Measurements from ENCODE around the gene CTDSPL. TPM values are rescaled to one million over a fixed set of nuclear protein-coding genes. Genes with fewer than 3 reads are reported as not detected.

CTDSPL gene
- total and polyA plus RNA-seq, 4 donors = 21.3 to 48.0 (median 35.4) TPM

GRCh38 chr3:37990527-37990926 lies 128.8 kb downstream of the CTDSPL start, which contains the start of gene VILL:
VILL (plus strand) TSS chr3:37990786; CDS start chr3:37993673, 2,887 bp downstream.
- DNase-seq = peak in 1 of 2 donors; percentile 71
- whole genome bisulfite sequencing, 2 donors = 81 to 82% methylated on average over 10 of the region's 10 CpGs
- ATAC-seq (ENCODE audit: low FRiP score) = no peak
- Histone ChIP-seq H3K9me3 (ENCODE audit: control insufficient read depth, low read length) (no peaks in the 10 kb centered on the region), H3K4me1 (ENCODE audit: control insufficient read depth in 1 of 2, insufficient read depth in 2 of 2, low read length in 2 of 2) (no peaks in the 10 kb centered on the region), H3K27me3 (ENCODE audit: control insufficient read depth in 1 of 2, insufficient read depth in 2 of 2, low read length in 1 of 2) (no peaks in the 10 kb centered on the region), H3K27ac (ENCODE audit: low read depth in 1 of 2, low read length in 2 of 2) (no peak within 1 kb of the TSS), H3K36me3 (ENCODE audit: control insufficient read depth in 1 of 2, insufficient read depth in 2 of 2, low read length in 1 of 2) (no peaks in the 10 kb centered on the region), H3K4me3 (ENCODE audit: low read length in 2 of 2) (no peak within 1 kb of the TSS)
- intact Hi-C loops (cut with DNase I) = no loop called here

GRCh38 chr3:37991109-37991508 lies 129.4 kb downstream of the CTDSPL start:
- H3K27ac ChIP-seq (ENCODE audit: low read depth in 1 of 2, low read length in 2 of 2) = no peak overlapping the region
- no peaks in the 10 kb centered on the region for H3K36me3 ChIP-seq (ENCODE audit: control insufficient read depth in 1 of 2, insufficient read depth in 2 of 2, low read length in 1 of 2)
- DNase-seq (no peak), ATAC-seq (ENCODE audit: low FRiP score) (no peak)
- H3K4me1 ChIP-seq (ENCODE audit: control insufficient read depth in 1 of 2, insufficient read depth in 2 of 2, low read length in 2 of 2) = no peaks in the 10 kb centered on the region
- no peaks in the 10 kb centered on the region for H3K27me3 ChIP-seq (ENCODE audit: control insufficient read depth in 1 of 2, insufficient read depth in 2 of 2, low read length in 1 of 2)
- intact Hi-C loops (cut with DNase I) = no loop called here
- WGBS, 2 donors = 56 to 59% methylated on average over 6 of the region's 6 CpGs
- no peaks in the 10 kb centered on the region for H3K9me3 ChIP-seq (ENCODE audit: control insufficient read depth, low read length)
- no peak overlapping the region for H3K4me3 ChIP-seq (ENCODE audit: low read length in 2 of 2)

- DNase-seq (peak in 1 of 2 donors; percentile 45), ATAC-seq (ENCODE audit: low FRiP score) (no peak)
- Histone ChIP-seq H3K4me1 (ENCODE audit: control insufficient read depth in 1 of 2, insufficient read depth in 2 of 2, low read length in 2 of 2) (no peaks in the 10 kb centered on the region), H3K9me3 (ENCODE audit: control insufficient read depth, low read length) (no peaks in the 10 kb centered on the region), H3K4me3 (ENCODE audit: low read length in 2 of 2) (no peak overlapping the region), H3K27me3 (ENCODE audit: control insufficient read depth in 1 of 2, insufficient read depth in 2 of 2, low read length in 1 of 2) (no peaks in the 10 kb centered on the region), H3K27ac (ENCODE audit: low read depth in 1 of 2, low read length in 2 of 2) (no peak overlapping the region), H3K36me3 (ENCODE audit: control insufficient read depth in 1 of 2, insufficient read depth in 2 of 2, low read length in 1 of 2) (no peaks in the 10 kb centered on the region)
- intact Hi-C loops (cut with DNase I) = no loop called here
- 80 to 91% methylated on average over 7 of the region's 7 CpGs for WGBS, 2 donors
Observed at GRCh38 chr3:37991823-37992222, 130.1 kb downstream of the CTDSPL start.

- Histone ChIP-seq H3K27me3 (ENCODE audit: control insufficient read depth in 1 of 2, insufficient read depth in 2 of 2, low read length in 1 of 2) (no peaks in the 10 kb centered on the region), H3K4me3 (ENCODE audit: low read length in 2 of 2) (no peak overlapping the region), H3K36me3 (ENCODE audit: control insufficient read depth in 1 of 2, insufficient read depth in 2 of 2, low read length in 1 of 2) (no peaks in the 10 kb centered on the region), H3K4me1 (ENCODE audit: control insufficient read depth in 1 of 2, insufficient read depth in 2 of 2, low read length in 2 of 2) (no peaks in the 10 kb centered on the region), H3K27ac (ENCODE audit: low read depth in 1 of 2, low read length in 2 of 2) (no peak overlapping the region), H3K9me3 (ENCODE audit: control insufficient read depth, low read length) (no peaks in the 10 kb centered on the region)
- DNase-seq = peak in 1 of 2 donors; percentile 47
- 85 to 91% methylated on average over 9 of the region's 9 CpGs for WGBS, 2 donors
- ATAC-seq (ENCODE audit: low FRiP score) = no peak
- intact Hi-C loops (cut with DNase I) = no loop called here
Observed at GRCh38 chr3:37992271-37993066, 130.8 kb downstream of the CTDSPL start.

GRCh38 chr3:37993067-37993455 lies 131.4 kb downstream of the CTDSPL start:
- Histone ChIP-seq H3K9me3 (ENCODE audit: control insufficient read depth, low read length) (no peaks in the 10 kb centered on the region), H3K27ac (ENCODE audit: low read depth in 1 of 2, low read length in 2 of 2) (no peak overlapping the region), H3K27me3 (ENCODE audit: control insufficient read depth in 1 of 2, insufficient read depth in 2 of 2, low read length in 1 of 2) (no peaks in the 10 kb centered on the region), H3K36me3 (ENCODE audit: control insufficient read depth in 1 of 2, insufficient read depth in 2 of 2, low read length in 1 of 2) (no peaks in the 10 kb centered on the region), H3K4me3 (ENCODE audit: low read length in 2 of 2) (no peak overlapping the region), H3K4me1 (ENCODE audit: control insufficient read depth in 1 of 2, insufficient read depth in 2 of 2, low read length in 2 of 2) (no peaks in the 10 kb centered on the region)
- DNase-seq (peak in 1 of 2 donors; percentile 22), ATAC-seq (ENCODE audit: low FRiP score) (no peak)
- WGBS, 2 donors = 92 to 93% methylated on average over 8 of the region's 8 CpGs
- intact Hi-C loops (cut with DNase I) = no loop called here

GRCh38 chr3:37993460-37993819 lies 131.8 kb downstream of the CTDSPL start:
- intact Hi-C loops (cut with DNase I) = no loop called here
- Histone ChIP-seq H3K27ac (ENCODE audit: low read depth in 1 of 2, low read length in 2 of 2) (no peak overlapping the region), H3K9me3 (ENCODE audit: control insufficient read depth, low read length) (no peaks in the 10 kb centered on the region), H3K4me1 (ENCODE audit: control insufficient read depth in 1 of 2, insufficient read depth in 2 of 2, low read length in 2 of 2) (no peaks in the 10 kb centered on the region), H3K36me3 (ENCODE audit: control insufficient read depth in 1 of 2, insufficient read depth in 2 of 2, low read length in 1 of 2) (no peaks in the 10 kb centered on the region), H3K4me3 (ENCODE audit: low read length in 2 of 2) (peak overlapping the region in 1 of 2 donors; percentile 35), H3K27me3 (ENCODE audit: control insufficient read depth in 1 of 2, insufficient read depth in 2 of 2, low read length in 1 of 2) (no peaks in the 10 kb centered on the region)
- ATAC-seq (ENCODE audit: low FRiP score) = no peak
- no peak for DNase-seq
- WGBS, 2 donors = 73 to 74% methylated on average over 6 of the region's 6 CpGs

GRCh38 chr3:37993820-37994638 lies 132.3 kb downstream of the CTDSPL start:
- Histone ChIP-seq H3K4me3 (ENCODE audit: low read length in 2 of 2) (peak overlapping the region; percentile 32 to 35), H3K36me3 (ENCODE audit: control insufficient read depth in 1 of 2, insufficient read depth in 2 of 2, low read length in 1 of 2) (no peaks in the 10 kb centered on the region), H3K4me1 (ENCODE audit: control insufficient read depth in 1 of 2, insufficient read depth in 2 of 2, low read length in 2 of 2) (no peaks in the 10 kb centered on the region), H3K9me3 (ENCODE audit: control insufficient read depth, low read length) (no peaks in the 10 kb centered on the region), H3K27me3 (ENCODE audit: control insufficient read depth in 1 of 2, insufficient read depth in 2 of 2, low read length in 1 of 2) (no peaks in the 10 kb centered on the region), H3K27ac (ENCODE audit: low read depth in 1 of 2, low read length in 2 of 2) (peak overlapping the region in 1 of 2 donors; percentile 20)
- intact Hi-C loops (cut with DNase I) = no loop called here
- peak; percentile 65 for ATAC-seq (ENCODE audit: low FRiP score)
- DNase-seq = peak; percentile 93 to 95
- WGBS, 2 donors = 2 to 3% methylated on average over 47 to 49 of the region's 49 CpGs

- no peaks in the 10 kb centered on the region for H3K36me3 ChIP-seq (ENCODE audit: control insufficient read depth in 1 of 2, insufficient read depth in 2 of 2, low read length in 1 of 2)
- ATAC-seq (ENCODE audit: low FRiP score) (no peak), DNase-seq (no peak)
- H3K27ac ChIP-seq (ENCODE audit: low read depth in 1 of 2, low read length in 2 of 2) = no peak overlapping the region
- no peaks in the 10 kb centered on the region for H3K9me3 ChIP-seq (ENCODE audit: control insufficient read depth, low read length)
- H3K4me3 ChIP-seq (ENCODE audit: low read length in 2 of 2) = no peak overlapping the region
- no peaks in the 10 kb centered on the region for H3K27me3 ChIP-seq (ENCODE audit: control insufficient read depth in 1 of 2, insufficient read depth in 2 of 2, low read length in 1 of 2)
- 43 to 49% methylated on average over 2 of the region's 2 CpGs for WGBS, 2 donors
- intact Hi-C loops (cut with DNase I) = no loop called here
- H3K4me1 ChIP-seq (ENCODE audit: control insufficient read depth in 1 of 2, insufficient read depth in 2 of 2, low read length in 2 of 2) = no peaks in the 10 kb centered on the region
Observed at GRCh38 chr3:37994639-37994972, 132.9 kb downstream of the CTDSPL start.
